ENCODE data around the gene UTY. TPM values are rescaled to one million over a fixed set of nuclear protein-coding genes. Genes with fewer than 3 reads are reported as not detected.
"Not testable (repeated sequence)": the region's sequence is repeated elsewhere in the genome, so short reads cannot be mapped to it uniquely, and the experiment has no call there.

UTY gene
- total and polyA plus RNA-seq, 12 donors, result 0.04 to 56.7 (median 30.7) TPM; not detected in 6

DNA sequence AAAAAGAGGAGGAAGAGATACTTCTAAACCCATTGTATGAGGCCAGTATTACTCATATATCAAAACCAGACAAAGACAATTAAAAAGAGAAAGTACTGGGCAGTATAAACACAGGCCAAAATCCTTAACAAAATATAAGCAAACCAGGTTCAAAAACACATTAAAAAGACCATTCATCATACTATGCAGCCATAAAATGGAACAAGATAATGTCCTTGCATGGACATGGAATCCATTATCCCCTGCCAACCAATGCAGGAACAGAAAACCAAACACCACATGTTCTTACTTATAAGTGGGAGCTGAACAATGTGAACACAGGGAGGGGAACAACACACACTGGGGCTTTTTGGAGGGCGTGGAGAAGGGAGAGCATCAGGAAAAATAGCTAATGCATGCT, 188.6 kb downstream of the UTY start:
- no peak overlapping the region for H3K4me3 ChIP-seq
- no peaks in the 10 kb centered on the region for H3K36me3 ChIP-seq (replicated peaks in 1 of 2)
- no peaks in the 10 kb centered on the region for H3K4me1 ChIP-seq (replicated peaks in 1 of 2)
- no peaks in the 10 kb centered on the region for H3K27me3 ChIP-seq
- no peaks in the 10 kb centered on the region for H3K9me3 ChIP-seq (replicated peaks in 1 of 3)
- no peak for DNase-seq
- H3K27ac ChIP-seq, result no peak overlapping the region
- intact Hi-C loops (cut with DNase I), result no loop called here
- TF ChIP-seq, protein P1, sequence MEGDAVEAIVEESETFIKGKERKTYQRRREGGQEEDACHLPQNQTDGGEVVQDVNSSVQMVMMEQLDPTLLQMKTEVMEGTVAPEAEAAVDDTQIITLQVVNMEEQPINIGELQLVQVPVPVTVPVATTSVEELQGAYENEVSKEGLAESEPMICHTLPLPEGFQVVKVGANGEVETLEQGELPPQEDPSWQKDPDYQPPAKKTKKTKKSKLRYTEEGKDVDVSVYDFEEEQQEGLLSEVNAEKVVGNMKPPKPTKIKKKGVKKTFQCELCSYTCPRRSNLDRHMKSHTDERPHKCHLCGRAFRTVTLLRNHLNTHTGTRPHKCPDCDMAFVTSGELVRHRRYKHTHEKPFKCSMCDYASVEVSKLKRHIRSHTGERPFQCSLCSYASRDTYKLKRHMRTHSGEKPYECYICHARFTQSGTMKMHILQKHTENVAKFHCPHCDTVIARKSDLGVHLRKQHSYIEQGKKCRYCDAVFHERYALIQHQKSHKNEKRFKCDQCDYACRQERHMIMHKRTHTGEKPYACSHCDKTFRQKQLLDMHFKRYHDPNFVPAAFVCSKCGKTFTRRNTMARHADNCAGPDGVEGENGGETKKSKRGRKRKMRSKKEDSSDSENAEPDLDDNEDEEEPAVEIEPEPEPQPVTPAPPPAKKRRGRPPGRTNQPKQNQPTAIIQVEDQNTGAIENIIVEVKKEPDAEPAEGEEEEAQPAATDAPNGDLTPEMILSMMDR (IDR thresholded peaks at IDR 0.05), result no peak
- WGBS, 4 donors, result 92 to 100% methylated on average over 1 of the region's 1 CpG; no CpG with 5 or more reads in 2 of the 4 donors

- 83 to 86% methylated on average over 10 to 15 of the region's 15 CpGs; no CpG with 5 or more reads in 2 of the 4 donors for WGBS, 4 donors
Measured at GRCh38 chrY:13282151-13283054, 197.4 kb downstream of the UTY start.

DNA sequence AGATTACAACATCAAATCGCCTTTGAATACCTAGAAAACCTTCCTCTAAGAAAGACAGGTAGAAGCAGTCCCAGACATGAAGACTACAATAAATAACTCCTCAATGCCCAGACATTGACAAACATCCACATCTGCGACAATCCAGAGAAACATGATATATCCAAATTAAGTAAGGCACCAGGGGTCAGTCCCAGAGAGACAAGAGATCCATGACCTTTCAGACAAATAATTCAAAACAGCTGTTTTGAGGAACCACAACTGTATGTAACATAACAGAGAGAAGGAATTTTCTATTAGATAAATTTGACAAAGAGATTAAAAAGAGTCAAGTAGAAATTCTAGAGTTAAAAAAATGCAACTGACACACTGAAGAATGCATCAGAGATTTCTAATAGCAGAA, 200.3 kb downstream of the UTY start:
- intact Hi-C loops (cut with DNase I), result no loop called here
- Histone ChIP-seq H3K27me3 (no peaks in the 10 kb centered on the region), H3K4me1 (replicated peaks in 1 of 2) (no peaks in the 10 kb centered on the region), H3K9me3 (replicated peaks in 1 of 3) (no peaks in the 10 kb centered on the region), H3K36me3 (replicated peaks in 1 of 2) (no peaks in the 10 kb centered on the region), H3K4me3 (no peak overlapping the region), H3K27ac (no peak overlapping the region)
- DNase-seq, result no peak
- TF ChIP-seq POLR2A (IDR thresholded peaks at IDR 0.05), result no peak
- TF ChIP-seq, protein P1 (IDR thresholded peaks at IDR 0.05), result no peak
- WGBS, 4 donors, result 90 to 95% methylated on average over 2 of the region's 2 CpGs; no CpG with 5 or more reads in 2 of the 4 donors

More at GRCh38 chrY:13282151-13283054, 197.4 kb downstream of the UTY start:
- H3K27me3 ChIP-seq; H3K4me1 ChIP-seq (replicated peaks in 1 of 2); H3K27ac ChIP-seq; H3K36me3 ChIP-seq (replicated peaks in 1 of 2); DNase-seq; intact Hi-C loops (cut with DNase I); H3K4me3 ChIP-seq; H3K9me3 ChIP-seq (replicated peaks in 1 of 3): not testable (repeated sequence)

- H3K27ac ChIP-seq, result no peak overlapping the region
- H3K27me3 ChIP-seq, result no peaks in the 10 kb centered on the region
- H3K4me1 ChIP-seq (replicated peaks in 1 of 2), result no peaks in the 10 kb centered on the region
- intact Hi-C loops (cut with DNase I), result no loop called here
- TF ChIP-seq POLR2A (IDR thresholded peaks at IDR 0.05), result no peak
- TF ChIP-seq, protein P1 (IDR thresholded peaks at IDR 0.05), result no peak
- DNase-seq, result no peak
- no peaks in the 10 kb centered on the region for H3K36me3 ChIP-seq (replicated peaks in 1 of 2)
- no peak overlapping the region for H3K4me3 ChIP-seq
- no peaks in the 10 kb centered on the region for H3K9me3 ChIP-seq (replicated peaks in 1 of 3)
Measured at GRCh38 chrY:13271706-13272105, 208.1 kb downstream of the UTY start.

DNA sequence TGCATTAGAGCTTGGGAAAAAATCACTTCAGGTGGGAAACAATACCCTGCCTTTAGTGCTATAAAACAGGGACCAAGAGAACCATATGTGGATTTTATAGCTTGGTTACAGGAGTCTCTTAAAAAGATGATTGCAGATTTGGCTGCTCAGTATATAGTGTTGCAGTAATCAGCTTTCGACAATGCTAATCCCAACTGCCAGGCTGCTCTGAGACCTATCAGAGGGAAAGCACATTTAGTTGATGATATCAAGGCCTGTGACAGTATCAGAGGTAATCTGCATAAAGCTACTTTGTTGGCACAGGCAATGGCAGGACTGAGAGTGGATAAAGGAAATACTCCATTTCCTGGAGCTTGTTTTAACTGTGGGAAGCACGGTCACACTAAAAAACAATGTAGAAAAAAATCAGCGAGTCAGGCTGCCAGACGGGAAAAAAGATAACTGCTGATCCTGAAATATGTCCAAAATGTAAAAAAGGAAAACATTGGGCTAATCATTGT, 225.8 kb downstream of the UTY start:
- H3K9me3 ChIP-seq (replicated peaks in 1 of 3); H3K27me3 ChIP-seq; H3K4me1 ChIP-seq (replicated peaks in 1 of 2); H3K4me3 ChIP-seq; H3K36me3 ChIP-seq (replicated peaks in 1 of 2); H3K27ac ChIP-seq; DNase-seq; intact Hi-C loops (cut with DNase I): not testable (repeated sequence)
- 36 to 61% methylated on average over 4 of the region's 4 CpGs; no CpG with 5 or more reads in 2 of the 4 donors for WGBS, 4 donors

Measured in adrenal gland (tissue), 12 donors.